Mesenchymal stem cell (in vitro differentiated cells and primary cell): ENCODE measurements around the gene NR4A2.
"Not testable (repeated sequence)": the region's sequence is repeated elsewhere in the genome, so short reads cannot be mapped to it uniquely, and the experiment has no call there.

Source experiments
- DNase-seq: peaks from one replicate; pipeline ENCODE4 v3.0.0-alpha.2; 2013
- H2AFZ ChIP-seq: one replicate; pipeline ENCODE4 v1.6.1; 2013; ENCODE audit warnings: low read depth, mild to moderate bottlenecking, control low read depth, inconsistent platforms, low read length, moderate library complexity
- H2AK5ac ChIP-seq: 2 replicates; pipeline ENCODE4 v1.6.1; 2013; ENCODE audit warnings: low read length, moderate library complexity, mild to moderate bottlenecking, inconsistent platforms; ENCODE audit not compliant: severe bottlenecking
- H2BK120ac ChIP-seq: one replicate; pipeline ENCODE4 v1.6.1; 2013; ENCODE audit warnings: low read depth, mild to moderate bottlenecking, inconsistent platforms, low read length, moderate library complexity
- H2BK12ac ChIP-seq, 2 experiments: one replicate each; pipeline ENCODE4 v1.6.1; 2013; ENCODE audit warnings: inconsistent platforms in 2 of 2, low read length in 2 of 2, mild to moderate bottlenecking in 2 of 2, moderate library complexity in 2 of 2, control low read depth in 1 of 2
- H2BK15ac ChIP-seq: one replicate; pipeline ENCODE4 v1.6.1; 2013; ENCODE audit warnings: mild to moderate bottlenecking, low read depth, inconsistent platforms; ENCODE audit not compliant: poor library complexity, severe bottlenecking
- H2BK5ac ChIP-seq: 2 replicates; pipeline ENCODE4 v1.6.1; 2013; ENCODE audit warnings: low read depth, mild to moderate bottlenecking, low read length, control low read depth, inconsistent platforms; ENCODE audit not compliant: poor library complexity, severe bottlenecking
- H3K14ac ChIP-seq, 2 experiments: one replicate each; pipeline ENCODE4 v1.6.1; 2013; ENCODE audit warnings: inconsistent platforms in 2 of 2, low read length in 2 of 2, control low read depth in 1 of 2, mild to moderate bottlenecking in 1 of 2, moderate library complexity in 1 of 2
- H3K18ac ChIP-seq, 2 experiments: one replicate each; pipeline ENCODE4 v1.6.1; 2013; ENCODE audit warnings: inconsistent platforms in 2 of 2, low read length in 2 of 2, control low read depth in 1 of 2, low read depth in 1 of 2, mild to moderate bottlenecking in 1 of 2
- H3K23ac ChIP-seq, 2 experiments: one replicate each; pipeline ENCODE4 v1.6.1; 2013; ENCODE audit warnings: inconsistent platforms in 2 of 2, low read length in 2 of 2, mild to moderate bottlenecking in 2 of 2, moderate library complexity in 2 of 2, control low read depth in 1 of 2
- H3K27ac ChIP-seq: 2 replicates; pipeline ENCODE4 v1.5.1; 2013; ENCODE audit warnings: mild to moderate bottlenecking, moderate library complexity, low read length, control low read depth, inconsistent platforms; ENCODE audit not compliant: poor library complexity, severe bottlenecking
- H3K27me3 ChIP-seq, 2 experiments: 2 replicates each; pipeline versions ENCODE4 v1.6.1 to v1.7.0; 2013; ENCODE audit warnings: low read length in 2 of 2, mild to moderate bottlenecking in 2 of 2, moderate library complexity in 2 of 2, control low read depth in 1 of 2, inconsistent platforms in 1 of 2; ENCODE audit not compliant: control insufficient read depth in 1 of 2, insufficient read depth in 1 of 2
- H3K36me3 ChIP-seq, 2 experiments: 2 replicates each; pipeline versions ENCODE4 v1.6.1 to v1.7.0; 2013; ENCODE audit warnings: low read length in 2 of 2, control low read depth in 1 of 2, inconsistent platforms in 1 of 2, low read depth in 1 of 2, mild to moderate bottlenecking in 1 of 2; ENCODE audit not compliant: insufficient read depth in 2 of 2, control insufficient read depth in 1 of 2
- H3K4ac ChIP-seq, 2 experiments: one replicate each; pipeline ENCODE4 v1.6.1; 2013; ENCODE audit warnings: inconsistent platforms in 2 of 2, low read length in 2 of 2, mild to moderate bottlenecking in 2 of 2, moderate library complexity in 2 of 2, control low read depth in 1 of 2, low read depth in 1 of 2
- H3K4me1 ChIP-seq: 2 replicates; pipeline ENCODE4 v1.6.1; 2013; ENCODE audit warnings: low read depth, low read length, control low read depth; ENCODE audit not compliant: control insufficient read depth, insufficient read depth
- H3K4me2 ChIP-seq: 2 replicates; pipeline ENCODE4 v1.6.1; 2013; ENCODE audit warnings: low read length, mild to moderate bottlenecking, inconsistent platforms; ENCODE audit not compliant: poor library complexity, severe bottlenecking
- H3K4me3 ChIP-seq, 2 experiments: 2 replicates each; pipeline versions ENCODE4 v1.5.1 to v1.7.0; 2013; ENCODE audit warnings: low read length in 2 of 2, mild to moderate bottlenecking in 2 of 2, control low read depth in 1 of 2, low read depth in 1 of 2; ENCODE audit not compliant: insufficient read depth in 1 of 2
- H3K79me1 ChIP-seq: replicated peaks from 2 replicates; pipeline ENCODE4 v1.6.1; 2013; ENCODE audit warnings: mild to moderate bottlenecking, control low read depth, low read length, inconsistent platforms; ENCODE audit not compliant: poor library complexity, severe bottlenecking
- H3K9ac ChIP-seq: 2 replicates; pipeline ENCODE4 v1.7.0; 2013; ENCODE audit warnings: mild to moderate bottlenecking, low read length, moderate library complexity
- H3K9me3 ChIP-seq: 2 replicates; pipeline ENCODE4 v1.7.0; 2013; ENCODE audit warnings: mild to moderate bottlenecking, low read length; ENCODE audit not compliant: control insufficient read depth
- H4K8ac ChIP-seq: one replicate; pipeline ENCODE4 v1.6.1; 2013; ENCODE audit warnings: inconsistent platforms, mild to moderate bottlenecking, low read length, moderate library complexity
- H4K91ac ChIP-seq: one replicate; pipeline ENCODE4 v1.6.1; 2013; ENCODE audit warnings: mild to moderate bottlenecking, low read length, inconsistent platforms
- WGBS: methylation state at CpG from one replicate; pipeline ENCODE4 v1.1.7; 2013; ENCODE audit warnings: mixed read lengths; 5-methylcytosine and 5-hydroxymethylcytosine counted together

The NR4A2 gene

DNA sequence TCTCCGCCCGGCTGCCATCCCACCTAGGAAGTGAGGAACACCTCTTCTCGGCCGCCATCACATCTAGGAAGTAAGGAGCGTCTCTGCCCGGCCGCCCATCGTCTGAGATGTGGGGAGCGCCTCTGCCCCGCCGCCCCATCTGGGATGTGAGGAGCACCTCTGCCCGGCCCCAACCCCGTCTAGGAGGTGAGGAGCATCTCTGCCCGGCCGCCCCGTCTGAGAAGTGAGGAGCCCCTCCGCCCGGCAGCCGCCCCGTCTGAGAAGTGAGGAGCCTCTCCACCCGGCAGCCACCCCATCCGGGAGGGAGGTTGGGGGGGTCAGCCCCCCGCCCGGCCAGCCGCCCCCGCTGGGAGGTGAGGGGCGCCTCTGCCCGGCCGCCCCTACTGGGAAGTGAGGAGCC, 39.1 kb downstream of the NR4A2 start:
- not testable (repeated sequence) for H2AFZ ChIP-seq, H3K18ac ChIP-seq, H3K14ac ChIP-seq, H3K4me2 ChIP-seq, H3K9ac ChIP-seq, H2BK120ac ChIP-seq, H2BK12ac ChIP-seq, H4K91ac ChIP-seq, H3K9me3 ChIP-seq, H3K27me3 ChIP-seq, H2BK15ac ChIP-seq, H3K4me1 ChIP-seq, H3K23ac ChIP-seq, H3K4ac ChIP-seq, H3K79me1 ChIP-seq, DNase-seq, H2BK5ac ChIP-seq, H4K8ac ChIP-seq, H3K27ac ChIP-seq, H2AK5ac ChIP-seq, H3K36me3 ChIP-seq, H3K4me3 ChIP-seq
- 100% methylated on average over 1 of the region's 29 CpGs for WGBS

DNA sequence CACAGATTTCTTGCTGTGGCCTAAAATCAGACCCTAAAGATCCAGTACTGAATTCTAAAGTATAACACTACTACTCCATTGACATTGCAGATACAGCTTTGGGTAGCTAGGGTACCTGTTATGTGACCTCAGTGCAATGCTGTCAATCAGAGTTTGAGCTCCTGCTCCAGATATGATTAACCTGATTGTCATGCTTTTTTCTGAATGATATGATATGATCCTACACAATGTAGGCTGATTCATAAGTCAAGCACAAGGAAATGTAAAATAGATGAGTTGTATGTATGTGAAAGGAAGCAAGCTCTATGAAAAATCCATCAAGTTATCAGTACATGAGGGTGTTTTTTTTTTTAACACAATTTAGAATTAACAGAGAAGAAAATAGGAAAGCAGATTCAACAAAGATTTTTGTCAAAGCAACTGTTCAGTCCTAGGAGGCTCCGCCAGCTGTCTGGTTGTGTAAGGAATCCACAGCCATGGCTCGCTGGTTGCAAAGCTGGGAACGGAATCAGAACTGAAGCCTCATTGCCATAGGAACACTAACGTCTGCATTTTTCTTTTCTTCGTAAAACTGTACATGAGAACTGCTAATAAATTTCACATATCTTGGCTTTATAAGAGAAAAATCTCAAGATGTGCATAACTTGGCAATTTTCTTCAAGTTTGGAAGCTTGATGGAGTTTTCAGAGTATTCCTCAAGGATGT, 52.9 kb downstream of the NR4A2 start:
- Histone ChIP-seq H2BK12ac (no peak overlapping the region), H3K4me3 (no peak overlapping the region), H4K8ac (no peak overlapping the region), H2BK120ac (no peak overlapping the region), H4K91ac (no peak overlapping the region), H3K9me3 (no peaks in the 10 kb centered on the region), H3K9ac (no peak overlapping the region), H2AFZ (no peak overlapping the region), H3K36me3 (no peaks in the 10 kb centered on the region), H3K4ac (no peak overlapping the region), H2BK15ac (no peak overlapping the region), H2AK5ac (no peak overlapping the region), H3K18ac (no peak overlapping the region), H3K23ac (no peak overlapping the region), H2BK5ac (no peak overlapping the region), H3K27me3 (peaks cover 0 to 4% of the 10 kb centered on the region in 2 experiments), H3K14ac (no peak overlapping the region), H3K79me1 (no peaks in the 10 kb centered on the region), H3K27ac (no peak overlapping the region), H3K4me2 (no peak overlapping the region), H3K4me1 (no peaks in the 10 kb centered on the region)
- DNase-seq: no peak
- WGBS: 94% methylated on average over 3 of the region's 5 CpGs
